ENCODE data around the gene MXRA8. TPM values are rescaled to one million over a fixed set of nuclear protein-coding genes. Genes with fewer than 3 reads are reported as not detected.

The MXRA8 gene
- total RNA-seq, 1 donor from 2014 or later, result 136 TPM

- Histone ChIP-seq H3K9me3 (no peaks in the 10 kb centered on the region), H3K36me3 (peaks cover 0 to 15% of the 10 kb centered on the region in 2 donors), H3K4me1 (peaks cover 60% of the 10 kb centered on the region), H3K27ac (peak overlapping the region; percentile 82), H3K4me3 (peak overlapping the region; percentile 83 to 97), H3K27me3 (no peaks in the 10 kb centered on the region)
- DNase-seq (ENCODE audit: extremely low spot score in 2 of 2), result no peak
- TF ChIP-seq CTCF (IDR thresholded peaks at IDR 0.05) (no peak), POLR2AphosphoS5 (IDR thresholded peaks at IDR 0.05; ENCODE audit: insufficient read depth in 1 of 2, low read depth in 1 of 2) (no peak), POLR2A (IDR thresholded peaks at IDR 0.05) (no peak)
- intact Hi-C loops (cut with DNase I), result no loop called here
These were observed 32.2 kb downstream of the MXRA8 start for GRCh38 chr1:1326075-1326605.

GRCh38 chr1:1325288-1326074, 32.9 kb downstream of the MXRA8 start:
- H3K4me3 ChIP-seq, result peak overlapping the region; percentile 83 to 97
- no peaks in the 10 kb centered on the region for H3K27me3 ChIP-seq
- no peaks in the 10 kb centered on the region for H3K9me3 ChIP-seq
- DNase-seq (ENCODE audit: extremely low spot score in 2 of 2), result no peak
- TF ChIP-seq CTCF (IDR thresholded peaks at IDR 0.05), result no peak
- TF ChIP-seq POLR2A (IDR thresholded peaks at IDR 0.05), result no peak
- no peak for TF ChIP-seq POLR2AphosphoS5 (IDR thresholded peaks at IDR 0.05; ENCODE audit: insufficient read depth in 1 of 2, low read depth in 1 of 2)
- H3K4me1 ChIP-seq, result peaks cover 59% of the 10 kb centered on the region
- intact Hi-C loops (cut with DNase I), result no loop called here
- peaks cover 0 to 16% of the 10 kb centered on the region in 2 donors for H3K36me3 ChIP-seq
- H3K27ac ChIP-seq, result peak overlapping the region; percentile 82

- no peak for DNase-seq (ENCODE audit: extremely low spot score in 2 of 2)
- Histone ChIP-seq H3K36me3 (peaks cover 0 to 24% of the 10 kb centered on the region in 2 donors), H3K27ac (peak within 1 kb of the TSS; percentile 86), H3K4me3 (peak within 1 kb of the TSS; percentile 83 to 97), H3K4me1 (peaks cover 57% of the 10 kb centered on the region), H3K9me3 (no peaks in the 10 kb centered on the region), H3K27me3 (no peaks in the 10 kb centered on the region)
- intact Hi-C loops (cut with DNase I), result no loop called here
- TF ChIP-seq POLR2AphosphoS5 (IDR thresholded peaks at IDR 0.05; ENCODE audit: insufficient read depth in 1 of 2, low read depth in 1 of 2), result peak; percentile 84 to 87
- peak in 1 of 2 donors; percentile 0 for TF ChIP-seq POLR2A (IDR thresholded peaks at IDR 0.05)
- TF ChIP-seq CTCF (IDR thresholded peaks at IDR 0.05), result no peak
These were observed 33.6 kb downstream of the MXRA8 start, which contains the start of the genes CPTP and INTS11 for GRCh38 chr1:1324524-1325287. Gene CPTP (plus strand): TSS chr1:1324802. CDS start chr1:1326911, 2,109 bp downstream. Gene INTS11 (minus strand): TSS chr1:1324660. CDS start chr1:1324608, 52 bp downstream.

GRCh38 chr1:1324084-1324523, 34.3 kb downstream of the MXRA8 start:
- Histone ChIP-seq H3K4me3 (peak overlapping the region; percentile 83 to 97), H3K36me3 (peaks cover 0 to 28% of the 10 kb centered on the region in 2 donors), H3K9me3 (no peaks in the 10 kb centered on the region), H3K27me3 (no peaks in the 10 kb centered on the region), H3K27ac (peak overlapping the region; percentile 86), H3K4me1 (peaks cover 58% of the 10 kb centered on the region)
- DNase-seq (ENCODE audit: extremely low spot score in 2 of 2), result no peak
- intact Hi-C loops (cut with DNase I), result no loop called here
- TF ChIP-seq POLR2AphosphoS5 (IDR thresholded peaks at IDR 0.05; ENCODE audit: insufficient read depth in 1 of 2, low read depth in 1 of 2), result no peak
- no peak for TF ChIP-seq CTCF (IDR thresholded peaks at IDR 0.05)
- no peak for TF ChIP-seq POLR2A (IDR thresholded peaks at IDR 0.05)

All from vagina (tissue), 2 donors.